ENCODE results near the gene NTRK3. TPM values are rescaled to one million over a fixed set of nuclear protein-coding genes. Genes with fewer than 3 reads are reported as not detected.

The NTRK3 gene
- total and polyA plus RNA-seq, 2 of the 8 experiments (the other 6 are each of a cell fraction or from before 2014, with no cell fraction given): 4.5 to 6.8 TPM

GRCh38 chr15:88131937-88132336 is 124.6 kb downstream of the NTRK3 start (continued):
- TF ChIP-seq CTCF (IDR thresholded peaks at IDR 0.05; ENCODE audit: control extremely low read depth in 1 of 3, insufficient read depth in 1 of 3, low read depth in 1 of 3, low read length in 3 of 3) (no peak), BRCA1 (IDR thresholded peaks at IDR 0.05; ENCODE audit: low read depth, low read length) (no peak)
